ENCODE data around the gene SPATA33. TPM values are rescaled to one million over a fixed set of nuclear protein-coding genes. Genes with fewer than 3 reads are reported as not detected.

Gene SPATA33
- 12.0 to 17.5 TPM (median 16.5 TPM) in 5 replicates for total RNA-seq (2022; extraction: Qiagen RNA extraction)

DNA sequence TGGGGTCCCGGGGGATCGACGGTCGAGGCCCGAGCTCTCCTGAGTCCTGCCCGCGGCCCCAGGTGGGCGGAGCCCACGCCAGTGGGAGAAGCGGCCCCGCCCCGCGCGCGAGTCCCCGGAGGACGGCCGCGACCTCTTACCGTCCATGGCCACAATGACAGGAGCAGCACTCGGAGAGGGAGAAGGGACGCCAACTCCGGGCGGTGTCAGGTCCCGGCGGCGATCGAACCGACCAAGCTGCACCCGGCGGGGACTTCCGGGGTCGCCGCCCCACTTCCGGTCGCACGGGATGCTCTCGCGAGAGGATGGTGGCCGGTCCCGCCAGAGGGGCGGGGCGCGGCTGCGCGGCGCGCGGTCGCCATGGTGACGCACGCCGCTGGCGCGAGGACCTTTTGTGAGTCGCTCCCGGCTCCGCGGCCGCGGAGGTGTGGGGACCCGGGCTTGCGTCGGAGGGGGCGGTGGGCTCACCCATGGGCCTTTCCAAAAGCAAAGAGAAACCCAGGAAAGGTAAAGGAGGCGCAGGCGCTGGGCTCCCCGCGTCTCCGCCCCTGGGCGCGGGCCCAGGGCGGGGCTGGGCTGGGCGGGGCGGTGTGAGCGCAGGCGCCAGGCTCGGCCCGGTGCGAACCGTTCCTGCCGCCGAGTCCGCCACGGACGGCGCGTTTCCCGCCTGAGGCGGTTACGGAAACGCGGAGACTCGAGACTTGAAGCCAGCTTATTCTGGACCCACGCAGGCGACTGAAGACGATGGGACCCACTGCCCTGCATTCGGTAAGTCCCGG lies at the start of gene SPATA33, which contains the start of gene CHMP1A:
TSS of gene SPATA33 (plus strand) at position 395 of the 779 bp plus-strand sequence. CDS start at position 471, 76 bp downstream.
TSS of gene CHMP1A (minus strand) at position 267 of the 779 bp plus-strand sequence. CDS start at position 147, 120 bp downstream.

DNA sequence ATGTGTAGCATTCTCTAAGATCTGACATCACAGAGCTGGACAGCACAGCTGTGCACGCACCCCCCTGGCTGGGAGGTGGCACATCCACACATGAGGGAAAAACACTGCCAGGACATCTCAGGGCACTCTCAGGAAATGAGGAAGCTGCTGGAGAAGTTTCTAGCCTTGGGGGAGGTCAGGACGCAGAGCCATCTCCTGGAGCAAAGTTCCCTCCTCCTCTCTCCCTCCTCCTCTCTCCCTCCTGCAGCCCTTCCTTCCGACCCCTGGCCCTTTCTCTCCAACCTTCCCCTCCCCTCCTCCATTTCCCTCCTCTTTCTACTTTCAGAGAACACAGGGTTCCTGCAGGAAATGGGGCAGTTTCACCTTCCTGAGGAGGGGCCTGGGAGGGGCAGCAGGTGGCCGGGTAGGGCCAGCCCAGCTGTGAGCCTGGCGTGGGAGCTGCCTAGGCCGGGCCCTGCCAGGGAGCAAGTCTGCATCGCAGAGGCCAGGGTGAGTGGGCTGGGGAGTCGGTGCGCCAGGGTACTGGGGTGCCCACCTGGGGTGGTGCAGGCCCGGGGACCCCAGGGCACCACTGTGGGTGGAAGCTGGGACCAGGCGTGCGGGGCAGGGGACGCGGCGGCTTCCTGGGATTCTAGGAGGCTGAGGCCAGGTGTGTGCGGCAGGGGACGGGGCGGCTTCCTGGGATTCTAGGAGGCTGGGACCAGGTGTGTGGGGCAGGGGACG lies 44.2 kb upstream of the SPATA33 start, which contains the start of gene DPEP1:
TSS of gene DPEP1 (plus strand) at position 412 of the 723 bp plus-strand sequence. CDS start 16,769 bp downstream, outside the sequence.

DNA sequence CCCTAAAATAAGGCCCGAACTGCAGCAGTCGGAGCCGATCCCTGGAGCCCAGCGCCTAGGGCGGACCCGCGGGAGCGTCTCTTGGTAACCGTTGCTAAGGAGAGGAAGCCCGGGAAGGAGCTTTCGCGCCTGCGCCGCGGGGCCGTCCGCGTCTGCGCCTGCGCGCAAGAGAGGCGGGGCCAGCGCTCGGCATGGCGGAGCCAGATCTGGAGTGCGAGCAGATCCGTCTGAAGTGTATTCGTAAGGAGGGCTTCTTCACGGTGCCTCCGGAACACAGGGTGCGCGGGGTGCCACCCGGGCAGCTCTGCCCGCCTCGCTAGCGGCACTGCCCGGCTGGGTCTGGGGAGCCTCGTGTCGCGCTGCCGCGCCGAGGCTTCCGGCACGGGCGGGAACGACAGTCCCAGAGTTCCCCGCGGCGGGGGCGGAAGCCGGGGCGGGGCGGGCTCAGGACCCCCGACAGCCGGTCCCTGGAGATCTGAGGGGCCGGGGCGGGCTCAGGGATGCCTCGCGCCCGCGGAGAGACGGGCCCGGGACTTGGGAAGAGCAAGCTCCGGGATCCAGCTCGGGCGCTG lies 29.0 kb downstream of the SPATA33 start, which contains the start of gene CDK10:
TSS of gene CDK10 (plus strand) at position 170 of the 572 bp plus-strand sequence. CDS start at position 192, 22 bp downstream.

DNA sequence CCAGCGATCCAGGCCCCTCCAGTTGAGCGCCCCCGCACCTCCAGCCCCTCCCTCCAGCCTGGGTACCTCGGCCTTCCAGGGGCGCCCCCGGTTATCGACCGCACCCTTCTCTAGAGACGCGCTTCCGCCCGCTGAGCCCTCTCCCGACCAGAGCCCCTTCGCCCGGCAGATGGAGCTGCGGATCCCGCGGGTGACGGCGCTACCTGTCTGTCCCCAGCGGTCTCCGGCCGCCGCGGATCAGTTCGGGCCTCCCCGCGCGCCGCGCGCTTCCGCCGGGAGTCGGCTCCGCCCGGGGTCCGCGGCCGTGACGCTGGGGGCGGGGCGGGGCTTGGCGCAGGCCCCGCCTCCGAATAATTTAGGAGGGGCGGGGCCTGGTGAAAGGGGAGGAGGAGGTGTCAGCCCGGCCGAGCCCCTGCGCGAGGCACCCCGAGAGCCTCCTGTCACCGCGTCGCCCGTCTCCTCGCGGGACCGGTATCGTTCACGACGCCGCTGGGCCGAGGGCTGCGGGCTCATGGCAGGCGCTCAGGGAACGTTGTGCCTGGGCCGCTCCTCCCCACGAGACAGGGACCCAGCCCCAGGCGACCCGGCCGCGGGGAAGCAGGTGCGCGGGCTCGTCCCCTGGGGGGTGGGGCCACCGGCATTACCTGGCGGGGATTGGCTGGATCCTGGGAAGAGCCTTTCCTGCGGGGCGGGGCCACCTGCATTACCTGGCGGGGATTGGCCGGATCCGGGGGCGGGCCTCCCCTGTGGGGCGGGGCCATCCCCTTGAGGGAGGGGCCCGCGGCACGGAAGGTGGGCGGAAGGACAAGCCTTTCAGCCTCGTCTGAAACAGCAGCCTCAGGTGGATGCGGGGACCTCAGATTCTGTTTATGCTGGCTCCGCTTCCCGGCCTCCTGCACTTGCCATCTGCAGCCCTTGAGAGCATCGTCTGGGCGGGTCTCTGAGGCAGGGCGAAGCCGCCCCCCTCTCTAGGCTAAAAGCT lies 44.1 kb downstream of the SPATA33 start, which contains the start of gene SPATA2L:
TSS of gene SPATA2L (minus strand) at position 281 of the 982 bp plus-strand sequence. CDS start 473 bp downstream, outside the sequence.

Other genes with a start within 250 kb of the SPATA33 start
- gene ANKRD11, start 167.3 kb upstream of the SPATA33 start, total RNA-seq (2022; extraction: Qiagen RNA extraction): 108 to 117 TPM (median 114 TPM) in 5 replicates
- gene SPG7, start 149.4 kb upstream of the SPATA33 start, total RNA-seq (2022; extraction: Qiagen RNA extraction): 103 to 121 TPM (median 106 TPM) in 5 replicates
- gene RPL13, start 97.2 kb upstream of the SPATA33 start, total RNA-seq (2022; extraction: Qiagen RNA extraction): 3,013 to 4,261 TPM (median 4,123 TPM) in 5 replicates
- gene CPNE7, start 82.1 kb upstream of the SPATA33 start, total RNA-seq (2022; extraction: Qiagen RNA extraction): 57.9 to 78.8 TPM (median 76.2 TPM) in 5 replicates
- gene DPEP1, start 44.2 kb upstream of the SPATA33 start, total RNA-seq (2022; extraction: Qiagen RNA extraction): 0.64 to 1.4 TPM (median 1.1 TPM) in 5 replicates
- gene CHMP1A, start 128 bp upstream of the SPATA33 start, total RNA-seq (2022; extraction: Qiagen RNA extraction): 89.6 to 119 TPM (median 92.0 TPM) in 5 replicates
- gene CDK10, start 28.9 kb downstream of the SPATA33 start, total RNA-seq (2022; extraction: Qiagen RNA extraction): 36.0 to 85.5 TPM (median 42.8 TPM) in 5 replicates
- gene SPATA2L, start 43.9 kb downstream of the SPATA33 start, total RNA-seq (2022; extraction: Qiagen RNA extraction): 9.0 to 13.1 TPM (median 12.6 TPM) in 5 replicates
- 3.7 to 5.9 TPM (median 4.9 TPM) in 5 replicates for gene VPS9D1, start 63.1 kb downstream of the SPATA33 start, total RNA-seq (2022; extraction: Qiagen RNA extraction)
- gene ZNF276, start 63.7 kb downstream of the SPATA33 start, total RNA-seq (2022; extraction: Qiagen RNA extraction): 17.7 to 19.5 TPM (median 19.1 TPM) in 5 replicates
- 28.7 to 35.7 TPM (median 32.1 TPM) in 5 replicates for gene FANCA, start 158.8 kb downstream of the SPATA33 start, total RNA-seq (2022; extraction: Qiagen RNA extraction)
- gene SPIRE2, start 170.6 kb downstream of the SPATA33 start, total RNA-seq (2022; extraction: Qiagen RNA extraction): 5.5 to 7.7 TPM (median 7.2 TPM) in 5 replicates
- gene TCF25, start 215.8 kb downstream of the SPATA33 start, total RNA-seq (2022; extraction: Qiagen RNA extraction): 68.0 to 80.0 TPM (median 71.4 TPM) in 5 replicates

Measured in A549 treated with Hydrocortisone at 1 μM for 4 hours (cell line).